ENCODE measurements around the gene SEMG1. TPM values are rescaled to one million over a fixed set of nuclear protein-coding genes. Genes with fewer than 3 reads are reported as not detected.

The SEMG1 gene
- total RNA-seq, 1 experiment from 2014 or later = 2.1 TPM

- Mint-ChIP-seq H3K27me3 (ENCODE audit: low read depth) (peaks cover 3% of the 10 kb centered on the region; the same call in 1 of the 2 replicates), H3K4me3 (no peak within 1 kb of the TSS), H3K9me3 (no peaks in the 10 kb centered on the region), H3K36me3 (no peaks in the 10 kb centered on the region), H3K27ac (no peak within 1 kb of the TSS), H3K4me1 (peaks cover 9% of the 10 kb centered on the region)
- CTCF ChIA-PET = interaction anchor here (0.9 to 4.4 kb wide), 3 partner anchors 25 to 39 kb away, joined by 3 to 15 read pairs (median 4); no protein-coding TSS in a partner anchor
- TF ChIP-seq IRF1 (CRISPR knock-in tag; IDR thresholded peaks at IDR 0.05) = no peak
- no peak for TF ChIP-seq ZNF219 (CRISPR knock-in tag; IDR thresholded peaks at IDR 0.05; ENCODE audit: borderline replicate concordance)
- TF ChIP-seq PRDM15 (CRISPR knock-in tag; IDR thresholded peaks at IDR 0.05) = no peak
- TF ChIP-seq GTF2I (CRISPR knock-in tag; conservative IDR thresholded peaks at IDR 0.05) = no peak
- no peak for TF ChIP-seq NR2C2 (CRISPR knock-in tag; IDR thresholded peaks at IDR 0.05)
- no peak for TF ChIP-seq SMAD3 (CRISPR knock-in tag; IDR thresholded peaks at IDR 0.05; ENCODE audit: borderline replicate concordance)
- no peak for TF ChIP-seq KAT7 (CRISPR knock-in tag; IDR thresholded peaks at IDR 0.05; ENCODE audit: borderline replicate concordance)
- POLR2A ChIA-PET = no interaction called here
- DNase-seq (ENCODE audit: low spot score) (no peak), ATAC-seq (no peak)
Observed at GRCh38 chr20:45254383-45255262, 47.8 kb downstream of the SEMG1 start, which contains the start of gene SLPI. SLPI (minus strand) TSS chr20:45254564; CDS start chr20:45254543, 21 bp downstream.

GRCh38 chr20:45257161-45257560 lies 50.3 kb downstream of the SEMG1 start:
- ChIA-PET CTCF (no interaction called here), POLR2A (no interaction called here)
- no peak for DNase-seq (ENCODE audit: low spot score)
- ATAC-seq = no peak
- Mint-ChIP-seq H3K4me1 (peaks cover 9% of the 10 kb centered on the region), H3K36me3 (no peaks in the 10 kb centered on the region), H3K9me3 (no peaks in the 10 kb centered on the region), H3K27me3 (ENCODE audit: low read depth) (peaks cover under 1% of the 10 kb centered on the region; the same call in 1 of the 2 replicates), H3K4me3 (no peak overlapping the region), H3K27ac (no peak overlapping the region)
- TF ChIP-seq ATF2 (CRISPR knock-in tag; IDR thresholded peaks at IDR 0.05; ENCODE audit: borderline replicate concordance, low read depth) (no peak), CDX4 (CRISPR knock-in tag; IDR thresholded peaks at IDR 0.05; ENCODE audit: borderline replicate concordance) (no peak), STAT6 (CRISPR knock-in tag; conservative IDR thresholded peaks at IDR 0.05; ENCODE audit: low read depth) (no peak), TCF7 (CRISPR knock-in tag; IDR thresholded peaks at IDR 0.05; ENCODE audit: low read depth) (no peak), MYBL2 (CRISPR knock-in tag; IDR thresholded peaks at IDR 0.05) (no peak), ZNF138 (CRISPR knock-in tag; conservative IDR thresholded peaks at IDR 0.05) (no peak), CBFB (CRISPR knock-in tag; IDR thresholded peaks at IDR 0.05; ENCODE audit: low read depth) (no peak), E2F4 (CRISPR knock-in tag; IDR thresholded peaks at IDR 0.05; ENCODE audit: borderline replicate concordance, low read depth) (no peak), EMX1 (CRISPR knock-in tag; IDR thresholded peaks at IDR 0.05) (no peak), PRDM15 (CRISPR knock-in tag; IDR thresholded peaks at IDR 0.05) (no peak), E2F5 (CRISPR knock-in tag; IDR thresholded peaks at IDR 0.05) (no peak)
